ENCODE data around the gene UNC5C.
"Not testable (repeated sequence)": the region's sequence is repeated elsewhere in the genome, so short reads cannot be mapped to it uniquely, and the experiment has no call there.

UNC5C gene

GRCh38 chr4:95215043-95215442 is 333.7 kb downstream of the UNC5C start:
- no peak for DNase-seq (ENCODE audit: low read depth)

- no peak for DNase-seq (ENCODE audit: low read depth)
Observed at GRCh38 chr4:95214408-95214807, 334.4 kb downstream of the UNC5C start.

- DNase-seq (ENCODE audit: low read depth) = no peak
Observed at GRCh38 chr4:95213366-95213765, 335.4 kb downstream of the UNC5C start.

GRCh38 chr4:95212692-95213091 is 336.1 kb downstream of the UNC5C start:
- DNase-seq (ENCODE audit: low read depth) = no peak

- DNase-seq (ENCODE audit: low read depth) = no peak
Observed at GRCh38 chr4:95209927-95210326, 338.8 kb downstream of the UNC5C start.

- no peak for DNase-seq (ENCODE audit: low read depth)
Observed at GRCh38 chr4:95204873-95205272, 343.9 kb downstream of the UNC5C start.

GRCh38 chr4:95204267-95204844 is 344.4 kb downstream of the UNC5C start:
- DNase-seq (ENCODE audit: low read depth) = no peak

- no peak for DNase-seq (ENCODE audit: low read depth)
Observed at GRCh38 chr4:95198961-95199360, 349.8 kb downstream of the UNC5C start.

GRCh38 chr4:95197353-95197752 is 351.4 kb downstream of the UNC5C start:
- no peak for DNase-seq (ENCODE audit: low read depth)

GRCh38 chr4:95193391-95194224 is 355.2 kb downstream of the UNC5C start:
- DNase-seq (ENCODE audit: low read depth) = no peak

- DNase-seq (ENCODE audit: low read depth) = no peak
Observed at GRCh38 chr4:95191537-95191936, 357.2 kb downstream of the UNC5C start.

- DNase-seq (ENCODE audit: low read depth) = no peak
Observed at GRCh38 chr4:95190751-95191436, 357.9 kb downstream of the UNC5C start.

GRCh38 chr4:95188701-95189370 is 359.9 kb downstream of the UNC5C start:
- no peak for DNase-seq (ENCODE audit: low read depth)

GRCh38 chr4:95186666-95187065 is 362.1 kb downstream of the UNC5C start:
- DNase-seq (ENCODE audit: low read depth) = no peak

GRCh38 chr4:95183656-95184408 is 364.9 kb downstream of the UNC5C start:
- no peak for DNase-seq (ENCODE audit: low read depth)

- no peak for DNase-seq (ENCODE audit: low read depth)
Observed at GRCh38 chr4:95181996-95182306, 366.8 kb downstream of the UNC5C start.

- no peak for DNase-seq (ENCODE audit: low read depth)
Observed at GRCh38 chr4:95181243-95181995, 367.4 kb downstream of the UNC5C start.

- DNase-seq (ENCODE audit: low read depth) = no peak
Observed at GRCh38 chr4:95180531-95181242, 368.1 kb downstream of the UNC5C start.

GRCh38 chr4:95178938-95179337 is 369.8 kb downstream of the UNC5C start:
- no peak for DNase-seq (ENCODE audit: low read depth)

- DNase-seq (ENCODE audit: low read depth) = not testable (repeated sequence)
Observed at GRCh38 chr4:95171377-95171776, 377.4 kb downstream of the UNC5C start.

GRCh38 chr4:95170176-95170575 is 378.6 kb downstream of the UNC5C start:
- DNase-seq (ENCODE audit: low read depth) = no peak
